BJ (cell line): ENCODE measurements around the gene SPRR1B. TPM values are rescaled to one million over a fixed set of nuclear protein-coding genes. Genes with fewer than 3 reads are reported as not detected.

Experiments
- CTCF ChIA-PET: fragments of 350-600 bp; formaldehyde crosslinking; extraction: SDS; loops from one replicate; lab custom pipeline; 2021; ENCODE audit warnings: antibody characterized with exemption, inconsistent platforms; lab: Yijun Ruan, JAX
- POLR2A ChIA-PET: fragments of 300-600 bp; sonication (Branson Sonifier 250); formaldehyde crosslinking; extraction: SDS; loops from one replicate; lab custom pipeline; 2021; ENCODE audit warnings: antibody characterized with exemption; lab: Charles Lee
- DNase-seq: peaks from one replicate; pipeline ENCODE4 v3.0.0-alpha.2; 2011; ENCODE audit warnings: low read depth
- H3K27me3 ChIP-seq: 2 replicates; pipeline ENCODE4 v1.6.0; 2011; ENCODE audit warnings: low read length; ENCODE audit not compliant: control insufficient read depth, insufficient read depth
- H3K36me3 ChIP-seq: 2 replicates; pipeline ENCODE4 v1.5.1; 2011; ENCODE audit warnings: low read length; ENCODE audit not compliant: control insufficient read depth, insufficient read depth
- H3K4me3 ChIP-seq: 2 replicates; pipeline ENCODE4 v1.5.1; 2011; ENCODE audit warnings: low read depth, mild to moderate bottlenecking, control low read depth, low read length
- CTCF ChIP-seq: IDR thresholded peaks from 2 replicates; pipeline ENCODE4 v1.5.1; 2011; ENCODE audit warnings: low read depth, mild to moderate bottlenecking, control low read depth, inconsistent platforms, low read length, moderate library complexity; ENCODE audit not compliant: insufficient read depth
- polyA plus RNA-seq: library from polyadenylated mRNA; depleted of rRNA; stranded (reverse); fragments of >200 nt; gene quantifications from 2 replicates; pipeline ENCODE4 v1.2.3, GENCODE V29; 2011

SPRR1B gene
- polyA plus RNA-seq, 1 experiment, result not detected

- POLR2A ChIA-PET, result no interaction called here
Measured at GRCh38 chr1:153024413-153024812, 6.6 kb upstream of the SPRR1B start.

GRCh38 chr1:153025797-153026196 is 5.2 kb upstream of the SPRR1B start:
- ChIA-PET POLR2A (no interaction called here), CTCF (no interaction called here)
- H3K27me3 ChIP-seq, result no peaks in the 10 kb centered on the region
- no peak for DNase-seq
- TF ChIP-seq CTCF, result no peak
- no peaks in the 10 kb centered on the region for H3K36me3 ChIP-seq
- no peak overlapping the region for H3K4me3 ChIP-seq

More at GRCh38 chr1:153024413-153024812, 6.6 kb upstream of the SPRR1B start:
- CTCF ChIA-PET, result no interaction called here
- Histone ChIP-seq H3K27me3 (no peaks in the 10 kb centered on the region), H3K36me3 (no peaks in the 10 kb centered on the region), H3K4me3 (no peak overlapping the region)
- no peak for DNase-seq
- TF ChIP-seq CTCF, result no peak

GRCh38 chr1:153028766-153029165 is 2.2 kb upstream of the SPRR1B start:
- H3K4me3 ChIP-seq, result no peak overlapping the region
- no peaks in the 10 kb centered on the region for H3K27me3 ChIP-seq
- H3K36me3 ChIP-seq, result no peaks in the 10 kb centered on the region
- no peak for TF ChIP-seq CTCF
- ChIA-PET CTCF (interaction anchor here (0.7 kb wide), 1 partner anchor 548 kb away, joined by 3 read pairs; no protein-coding TSS in a partner anchor), POLR2A (no interaction called here)
- no peak for DNase-seq

GRCh38 chr1:153032073-153032472 is 1.1 kb downstream of the SPRR1B start:
- no peak for DNase-seq
- Histone ChIP-seq H3K4me3 (no peak overlapping the region), H3K27me3 (no peaks in the 10 kb centered on the region), H3K36me3 (no peaks in the 10 kb centered on the region)
- CTCF ChIA-PET, result no interaction called here
- TF ChIP-seq CTCF, result no peak
- POLR2A ChIA-PET, result no interaction called here

GRCh38 chr1:153032677-153033308 is 1.8 kb downstream of the SPRR1B start:
- peak; percentile 24; the same call in 1 of the 2 replicates for TF ChIP-seq CTCF
- ChIA-PET POLR2A (no interaction called here), CTCF (no interaction called here)
- H3K27me3 ChIP-seq, result no peaks in the 10 kb centered on the region
- DNase-seq, result peak; percentile 0
- no peak overlapping the region for H3K4me3 ChIP-seq
- H3K36me3 ChIP-seq, result no peaks in the 10 kb centered on the region
